A549 treated with AZD9567 at 1 μM for 4 hours (cell line): ENCODE data around the gene ZNF846. TPM values are rescaled to one million over a fixed set of nuclear protein-coding genes. Genes with fewer than 3 reads are reported as not detected.

Experiments used
- total RNA-seq: library from RNA; stranded (reverse); fragments of 200-300 nt; extraction: Qiagen RNA extraction; gene quantifications from 5 replicates; pipeline ENCODE4 v1.2.3, GENCODE V29; 2022; ENCODE audit not compliant: insufficient read depth

Gene ZNF846
- 0.86 to 1.6 TPM (median 1.3 TPM) in 4 of 5 replicates, not detected in the other for total RNA-seq

DNA sequence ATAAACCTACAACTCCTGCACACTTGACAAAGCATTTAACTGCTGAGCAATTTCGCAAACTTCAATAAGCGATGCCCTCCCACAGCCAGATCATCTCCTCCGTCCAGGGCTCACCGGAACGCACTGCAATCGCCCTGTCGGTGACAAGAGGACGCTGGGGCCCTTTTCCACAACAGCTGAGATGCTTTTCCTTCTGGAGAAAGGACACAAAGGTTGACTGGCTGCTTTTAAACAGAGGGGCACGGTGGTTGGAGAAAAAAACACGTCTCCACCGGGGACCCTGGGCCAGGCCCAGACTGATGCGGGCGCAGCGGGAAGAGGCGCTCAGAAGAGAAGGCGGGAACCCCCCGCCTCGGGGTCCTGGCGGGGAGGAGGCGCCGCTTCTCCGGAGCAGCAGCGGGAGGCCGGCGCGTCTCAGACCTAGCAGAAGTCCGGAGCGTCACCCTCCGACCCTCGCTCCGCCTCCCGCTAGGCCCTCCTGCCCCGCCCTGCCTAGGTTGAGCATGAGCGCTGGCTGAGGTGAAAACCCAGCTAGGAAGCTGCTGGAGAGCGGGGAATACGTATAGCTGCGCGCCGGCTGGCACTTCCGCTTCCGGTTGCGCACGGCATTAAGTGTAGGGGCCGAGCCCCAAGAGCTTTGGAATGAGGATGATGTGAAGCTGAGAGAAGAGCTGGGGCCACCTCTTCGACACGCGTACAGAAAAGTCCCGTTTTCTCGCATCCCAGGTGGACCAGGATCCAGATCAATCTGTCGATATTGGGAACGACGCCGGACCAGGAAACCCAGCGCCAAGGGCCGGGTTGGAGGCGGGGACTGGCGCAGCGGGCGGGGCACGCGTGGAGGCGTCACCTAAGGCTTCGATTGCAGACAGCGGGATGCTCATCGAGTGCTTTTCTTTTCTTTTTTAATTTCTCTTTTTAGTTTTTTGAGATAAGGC, at the start of gene ZNF846:
Gene ZNF846, minus strand, starts transcription at position 564 of the 938 bp plus-strand sequence. CDS start 3,788 bp downstream, outside the sequence.

Other genes starting within 250 kb of the ZNF846 start
- 0.63 to 0.95 TPM (median 0.74 TPM) in 5 replicates for gene ZNF426, start 230.1 kb downstream of the ZNF846 start, total RNA-seq
- 3.2 to 3.9 TPM (median 3.4 TPM) in 5 replicates for gene ZNF121, start 184.2 kb downstream of the ZNF846 start, total RNA-seq
- 7.7 to 26.3 TPM (median 8.0 TPM) in 5 replicates for gene ZNF561, start 147.5 kb downstream of the ZNF846 start, total RNA-seq
- gene ZNF562, start 93.6 kb downstream of the ZNF846 start, total RNA-seq = 5.0 to 6.4 TPM (median 5.5 TPM) in 5 replicates
- gene FBXL12, start 50.3 kb upstream of the ZNF846 start, total RNA-seq = 12.4 to 15.9 TPM (median 14.9 TPM) in 5 replicates
- gene UBL5, start 59.2 kb upstream of the ZNF846 start, total RNA-seq = 396 to 441 TPM (median 414 TPM) in 5 replicates
- 71.8 to 83.5 TPM (median 81.5 TPM) in 5 replicates for gene PIN1, start 66.6 kb upstream of the ZNF846 start, total RNA-seq
- gene OLFM2, start 167.8 kb upstream of the ZNF846 start, total RNA-seq = 4.4 to 10.5 TPM (median 9.8 TPM) in 5 replicates
- 2.2 to 3.6 TPM (median 3.1 TPM) in 5 replicates for gene COL5A3, start 241.8 kb upstream of the ZNF846 start, total RNA-seq
- 0.16 to 0.24 TPM (median 0.18 TPM) in 4 of 5 replicates, not detected in the other for gene RDH8, start 244.7 kb upstream of the ZNF846 start, total RNA-seq